ENCODE data around the gene FAS.
A peak's percentile ranks its signal among the peaks of the same experiment; 100 is the strongest.

Gene FAS

GRCh38 chr10:88980800-88981199 is 9.8 kb upstream of the FAS start:
- no peaks in the 10 kb centered on the region for H3K9me3 Mint-ChIP-seq
- H3K4me1 Mint-ChIP-seq (ENCODE audit: low read depth): peaks cover 20% of the 10 kb centered on the region
- no peak overlapping the region for H3K27ac Mint-ChIP-seq
- H3K36me3 Mint-ChIP-seq (ENCODE audit: low read depth): no peaks in the 10 kb centered on the region
- no peak for DNase-seq
- H3K4me3 Mint-ChIP-seq: no peak overlapping the region
- no peaks in the 10 kb centered on the region for H3K27me3 Mint-ChIP-seq

- no peak overlapping the region for H3K27ac Mint-ChIP-seq
- peaks cover 22% of the 10 kb centered on the region for H3K4me1 Mint-ChIP-seq (ENCODE audit: low read depth)
- no peak overlapping the region for H3K4me3 Mint-ChIP-seq
- H3K27me3 Mint-ChIP-seq: no peaks in the 10 kb centered on the region
- H3K36me3 Mint-ChIP-seq (ENCODE audit: low read depth): no peaks in the 10 kb centered on the region
- no peak for DNase-seq
- H3K9me3 Mint-ChIP-seq: peaks cover 2% of the 10 kb centered on the region
Observed at GRCh38 chr10:88981435-88981834, 9.2 kb upstream of the FAS start.

GRCh38 chr10:88982366-88982765 is 8.2 kb upstream of the FAS start:
- no peak for DNase-seq
- Mint-ChIP-seq H3K4me1 (ENCODE audit: low read depth) (peaks cover 26% of the 10 kb centered on the region), H3K4me3 (no peak overlapping the region), H3K27me3 (no peaks in the 10 kb centered on the region), H3K9me3 (peaks cover 3% of the 10 kb centered on the region), H3K36me3 (ENCODE audit: low read depth) (no peaks in the 10 kb centered on the region), H3K27ac (no peak overlapping the region)

- H3K4me3 Mint-ChIP-seq: no peak overlapping the region
- H3K27ac Mint-ChIP-seq: no peak overlapping the region
- H3K4me1 Mint-ChIP-seq (ENCODE audit: low read depth): peaks cover 34% of the 10 kb centered on the region
- no peak for DNase-seq
- no peaks in the 10 kb centered on the region for H3K27me3 Mint-ChIP-seq
- peaks cover 3% of the 10 kb centered on the region for H3K36me3 Mint-ChIP-seq (ENCODE audit: low read depth)
- peaks cover 3% of the 10 kb centered on the region for H3K9me3 Mint-ChIP-seq
Observed at GRCh38 chr10:88983206-88983605, 7.4 kb upstream of the FAS start.

- no peak overlapping the region for H3K27ac Mint-ChIP-seq
- peaks cover 3% of the 10 kb centered on the region for H3K9me3 Mint-ChIP-seq
- H3K4me3 Mint-ChIP-seq: no peak overlapping the region
- peaks cover 39% of the 10 kb centered on the region for H3K4me1 Mint-ChIP-seq (ENCODE audit: low read depth)
- no peak for DNase-seq
- peaks cover 3% of the 10 kb centered on the region for H3K36me3 Mint-ChIP-seq (ENCODE audit: low read depth)
- no peaks in the 10 kb centered on the region for H3K27me3 Mint-ChIP-seq
Observed at GRCh38 chr10:88983939-88984338, 6.7 kb upstream of the FAS start.

- H3K4me3 Mint-ChIP-seq: no peak overlapping the region
- no peak for DNase-seq
- H3K27ac Mint-ChIP-seq: peak overlapping the region; percentile 26
- peaks cover 3% of the 10 kb centered on the region for H3K36me3 Mint-ChIP-seq (ENCODE audit: low read depth)
- H3K4me1 Mint-ChIP-seq (ENCODE audit: low read depth): peaks cover 41% of the 10 kb centered on the region
- no peaks in the 10 kb centered on the region for H3K27me3 Mint-ChIP-seq
- H3K9me3 Mint-ChIP-seq: peaks cover 3% of the 10 kb centered on the region
Observed at GRCh38 chr10:88984525-88984924, 6.1 kb upstream of the FAS start.

- H3K27me3 Mint-ChIP-seq: no peaks in the 10 kb centered on the region
- peaks cover 3% of the 10 kb centered on the region for H3K9me3 Mint-ChIP-seq
- H3K36me3 Mint-ChIP-seq (ENCODE audit: low read depth): peaks cover 14% of the 10 kb centered on the region
- no peak overlapping the region for H3K27ac Mint-ChIP-seq
- H3K4me3 Mint-ChIP-seq: no peak overlapping the region
- no peak for DNase-seq
- peaks cover 52% of the 10 kb centered on the region for H3K4me1 Mint-ChIP-seq (ENCODE audit: low read depth)
Observed at GRCh38 chr10:88986549-88987242, 3.9 kb upstream of the FAS start.

- Mint-ChIP-seq H3K27me3 (no peaks in the 10 kb centered on the region), H3K4me3 (no peak overlapping the region), H3K9me3 (peaks cover 3% of the 10 kb centered on the region), H3K4me1 (ENCODE audit: low read depth) (peaks cover 56% of the 10 kb centered on the region), H3K36me3 (ENCODE audit: low read depth) (peaks cover 20% of the 10 kb centered on the region), H3K27ac (peak overlapping the region; percentile 83)
- no peak for DNase-seq
Observed at GRCh38 chr10:88987243-88987725, 3.3 kb upstream of the FAS start.

GRCh38 chr10:88987840-88988239 is 2.8 kb upstream of the FAS start:
- peaks cover 20% of the 10 kb centered on the region for H3K36me3 Mint-ChIP-seq (ENCODE audit: low read depth)
- no peaks in the 10 kb centered on the region for H3K27me3 Mint-ChIP-seq
- DNase-seq: no peak
- no peak overlapping the region for H3K4me3 Mint-ChIP-seq
- H3K9me3 Mint-ChIP-seq: peaks cover 3% of the 10 kb centered on the region
- H3K4me1 Mint-ChIP-seq (ENCODE audit: low read depth): peaks cover 59% of the 10 kb centered on the region
- H3K27ac Mint-ChIP-seq: peak overlapping the region; percentile 42

GRCh38 chr10:88989423-88989822 is 1.2 kb upstream of the FAS start:
- H3K4me3 Mint-ChIP-seq: peak overlapping the region; percentile 91
- peak overlapping the region; percentile 97 for H3K27ac Mint-ChIP-seq
- H3K36me3 Mint-ChIP-seq (ENCODE audit: low read depth): peaks cover 20% of the 10 kb centered on the region
- H3K27me3 Mint-ChIP-seq: no peaks in the 10 kb centered on the region
- H3K4me1 Mint-ChIP-seq (ENCODE audit: low read depth): peaks cover 61% of the 10 kb centered on the region
- no peak for DNase-seq
- peaks cover 3% of the 10 kb centered on the region for H3K9me3 Mint-ChIP-seq

- DNase-seq: no peak
- Mint-ChIP-seq H3K36me3 (ENCODE audit: low read depth) (peaks cover 20% of the 10 kb centered on the region), H3K27ac (peak overlapping the region; percentile 97), H3K9me3 (peaks cover 3% of the 10 kb centered on the region), H3K27me3 (no peaks in the 10 kb centered on the region), H3K4me3 (peak overlapping the region; percentile 91), H3K4me1 (ENCODE audit: low read depth) (peaks cover 59% of the 10 kb centered on the region)
Observed at GRCh38 chr10:88989824-88990383, 694 bp upstream of the FAS start.

- peak overlapping the region; percentile 97 for H3K27ac Mint-ChIP-seq
- H3K27me3 Mint-ChIP-seq: no peaks in the 10 kb centered on the region
- peak overlapping the region; percentile 91 for H3K4me3 Mint-ChIP-seq
- DNase-seq: peak; percentile 86
- peaks cover 70% of the 10 kb centered on the region for H3K4me1 Mint-ChIP-seq (ENCODE audit: low read depth)
- peaks cover 2% of the 10 kb centered on the region for H3K9me3 Mint-ChIP-seq
- H3K36me3 Mint-ChIP-seq (ENCODE audit: low read depth): peaks cover 23% of the 10 kb centered on the region
Observed at GRCh38 chr10:88991161-88991898, 732 bp downstream of the FAS start.

GRCh38 chr10:88991899-88992320 is 1.3 kb downstream of the FAS start:
- H3K27ac Mint-ChIP-seq: peak overlapping the region; percentile 97
- H3K27me3 Mint-ChIP-seq: no peaks in the 10 kb centered on the region
- DNase-seq: no peak
- no peaks in the 10 kb centered on the region for H3K9me3 Mint-ChIP-seq
- peaks cover 71% of the 10 kb centered on the region for H3K4me1 Mint-ChIP-seq (ENCODE audit: low read depth)
- H3K36me3 Mint-ChIP-seq (ENCODE audit: low read depth): peaks cover 23% of the 10 kb centered on the region
- peak overlapping the region; percentile 91 for H3K4me3 Mint-ChIP-seq

GRCh38 chr10:88992921-88993524 is 2.4 kb downstream of the FAS start:
- Mint-ChIP-seq H3K27ac (peak overlapping the region; percentile 75), H3K4me1 (ENCODE audit: low read depth) (peaks cover 68% of the 10 kb centered on the region), H3K9me3 (no peaks in the 10 kb centered on the region), H3K4me3 (peak overlapping the region; percentile 71), H3K36me3 (ENCODE audit: low read depth) (peaks cover 21% of the 10 kb centered on the region), H3K27me3 (no peaks in the 10 kb centered on the region)
- DNase-seq: no peak
